ENCODE data around the gene PLA2G12A.
"Not testable (repeated sequence)": the region's sequence is repeated elsewhere in the genome, so short reads cannot be mapped to it uniquely, and the experiment has no call there.

The PLA2G12A gene

GRCh38 chr4:109678472-109678871 is 51.4 kb downstream of the PLA2G12A start:
- H3K4me3 Mint-ChIP-seq; H3K27ac Mint-ChIP-seq; DNase-seq; H3K9me3 Mint-ChIP-seq; H3K27me3 Mint-ChIP-seq; H3K4me1 Mint-ChIP-seq; ATAC-seq (replicated peaks): not testable (repeated sequence)
- H3K36me3 Mint-ChIP-seq, result peaks cover 19 to 24% of the 10 kb centered on the region in 2 donors

GRCh38 chr4:109676886-109677285 is 53.0 kb downstream of the PLA2G12A start:
- no peaks in the 10 kb centered on the region for H3K27me3 Mint-ChIP-seq
- H3K4me3 Mint-ChIP-seq, result no peak overlapping the region
- H3K9me3 Mint-ChIP-seq, result no peaks in the 10 kb centered on the region
- ATAC-seq (replicated peaks), result no peak
- H3K4me1 Mint-ChIP-seq, result peaks cover 0 to 3% of the 10 kb centered on the region in 2 donors
- no peak for DNase-seq
- H3K36me3 Mint-ChIP-seq, result peaks cover 16% of the 10 kb centered on the region in 2 donors
- H3K27ac Mint-ChIP-seq, result no peak overlapping the region

- no peak for DNase-seq
- no peak for ATAC-seq (replicated peaks)
- Mint-ChIP-seq H3K27ac (no peak overlapping the region), H3K27me3 (no peaks in the 10 kb centered on the region), H3K4me3 (no peak overlapping the region), H3K4me1 (no peaks in the 10 kb centered on the region), H3K9me3 (peaks cover 5 to 6% of the 10 kb centered on the region in 2 donors), H3K36me3 (peaks cover 19 to 26% of the 10 kb centered on the region in 2 donors)
These were observed 54.0 kb downstream of the PLA2G12A start for GRCh38 chr4:109675843-109676242.

GRCh38 chr4:109675181-109675580 is 54.7 kb downstream of the PLA2G12A start:
- no peak overlapping the region for H3K27ac Mint-ChIP-seq
- H3K9me3 Mint-ChIP-seq, result peaks cover 5 to 6% of the 10 kb centered on the region in 2 donors
- no peaks in the 10 kb centered on the region for H3K4me1 Mint-ChIP-seq
- no peak for ATAC-seq (replicated peaks)
- no peaks in the 10 kb centered on the region for H3K27me3 Mint-ChIP-seq
- no peak overlapping the region for H3K4me3 Mint-ChIP-seq
- no peak for DNase-seq
- peaks cover 21 to 28% of the 10 kb centered on the region in 2 donors for H3K36me3 Mint-ChIP-seq

- H3K4me1 Mint-ChIP-seq, result no peaks in the 10 kb centered on the region
- peaks cover 21% of the 10 kb centered on the region in 2 donors for H3K36me3 Mint-ChIP-seq
These were observed 56.6 kb downstream of the PLA2G12A start for GRCh38 chr4:109673303-109673702.

GRCh38 chr4:109672169-109672930 is 57.5 kb downstream of the PLA2G12A start:
- ATAC-seq (replicated peaks), result no peak
- DNase-seq, result no peak
- H3K4me3 Mint-ChIP-seq, result no peak overlapping the region
- no peak overlapping the region for H3K27ac Mint-ChIP-seq
- peaks cover 0 to 1% of the 10 kb centered on the region in 2 donors for H3K4me1 Mint-ChIP-seq
- no peaks in the 10 kb centered on the region for H3K27me3 Mint-ChIP-seq
- peaks cover 20 to 21% of the 10 kb centered on the region in 2 donors for H3K36me3 Mint-ChIP-seq
- peaks cover 5 to 6% of the 10 kb centered on the region in 2 donors for H3K9me3 Mint-ChIP-seq

More at GRCh38 chr4:109673303-109673702, 56.6 kb downstream of the PLA2G12A start:
- Mint-ChIP-seq H3K27ac (peak overlapping the region; percentile 27), H3K9me3 (peaks cover 5 to 6% of the 10 kb centered on the region in 2 donors), H3K27me3 (no peaks in the 10 kb centered on the region), H3K4me3 (no peak overlapping the region)
- no peak for ATAC-seq (replicated peaks)
- DNase-seq, result no peak

GRCh38 chr4:109671350-109671749 is 58.5 kb downstream of the PLA2G12A start:
- Mint-ChIP-seq H3K27me3 (no peaks in the 10 kb centered on the region), H3K36me3 (peaks cover 21 to 24% of the 10 kb centered on the region in 2 donors), H3K27ac (no peak overlapping the region), H3K4me3 (no peak overlapping the region), H3K4me1 (peaks cover 0 to 3% of the 10 kb centered on the region in 2 donors), H3K9me3 (peaks cover 5 to 6% of the 10 kb centered on the region in 2 donors)
- no peak for ATAC-seq (replicated peaks)
- no peak for DNase-seq

- Mint-ChIP-seq H3K9me3 (no peaks in the 10 kb centered on the region), H3K27me3 (no peaks in the 10 kb centered on the region), H3K36me3 (peaks cover 13 to 14% of the 10 kb centered on the region in 2 donors), H3K4me1 (peaks cover 0 to 5% of the 10 kb centered on the region in 2 donors), H3K27ac (no peak overlapping the region), H3K4me3 (no peak overlapping the region)
- DNase-seq (no peak), ATAC-seq (replicated peaks) (no peak)
These were observed 63.9 kb downstream of the PLA2G12A start for GRCh38 chr4:109665783-109666485.

- no peaks in the 10 kb centered on the region for H3K27me3 Mint-ChIP-seq
- DNase-seq, result no peak
- no peak overlapping the region for H3K4me3 Mint-ChIP-seq
- ATAC-seq (replicated peaks), result no peak
- peaks cover 6 to 10% of the 10 kb centered on the region in 2 donors for H3K36me3 Mint-ChIP-seq
- H3K9me3 Mint-ChIP-seq, result no peaks in the 10 kb centered on the region
- peaks cover 0 to 5% of the 10 kb centered on the region in 2 donors for H3K4me1 Mint-ChIP-seq
- H3K27ac Mint-ChIP-seq, result no peak overlapping the region
These were observed 67.1 kb downstream of the PLA2G12A start for GRCh38 chr4:109662771-109663170.

- H3K4me3 Mint-ChIP-seq, result no peak overlapping the region
- no peak overlapping the region for H3K27ac Mint-ChIP-seq
- DNase-seq, result no peak
- peaks cover 0 to 3% of the 10 kb centered on the region in 2 donors for H3K4me1 Mint-ChIP-seq
- H3K36me3 Mint-ChIP-seq, result peaks cover 6 to 10% of the 10 kb centered on the region in 2 donors
- ATAC-seq (replicated peaks), result no peak
- H3K9me3 Mint-ChIP-seq, result no peaks in the 10 kb centered on the region
- H3K27me3 Mint-ChIP-seq, result no peaks in the 10 kb centered on the region
These were observed 67.8 kb downstream of the PLA2G12A start for GRCh38 chr4:109662116-109662515.

All from stimulated activated naive B cell treated with anti-CD40 and anti-IgM and Interleukin-4, amounts not matched to agents 10 μg/mL and 1 μg/mL and 100 μg/mL, for 72 hours (primary cell).